Osteoblast (primary cell): ENCODE data around the gene FKBP7. TPM values are rescaled to one million over a fixed set of nuclear protein-coding genes. Genes with fewer than 3 reads are reported as not detected.

Experiments used
- DNase-seq: peaks from one replicate; pipeline ENCODE4 v3.0.0; 2011; ENCODE audit warnings: low spot score, mixed read lengths; ENCODE audit not compliant: insufficient read length; ENCODE audit errors: missing footprints
- H2AFZ ChIP-seq: 2 replicates; pipeline ENCODE4 v1.6.0; 2011; ENCODE audit warnings: mild to moderate bottlenecking, low read length
- H3K27ac ChIP-seq: 2 replicates; pipeline ENCODE4 v1.5.1; 2011; ENCODE audit warnings: mild to moderate bottlenecking, low read depth, low read length, moderate library complexity
- H3K27me3 ChIP-seq: 2 replicates; pipeline ENCODE4 v1.6.0; 2012; ENCODE audit warnings: mild to moderate bottlenecking, control low read depth, inconsistent platforms, low read length, moderate library complexity; ENCODE audit not compliant: insufficient read depth
- H3K36me3 ChIP-seq: 2 replicates; pipeline ENCODE4 v1.5.1; 2011; ENCODE audit warnings: mild to moderate bottlenecking, low read length, control low read depth, moderate library complexity; ENCODE audit not compliant: insufficient read depth
- H3K4me1 ChIP-seq: 2 replicates; pipeline ENCODE4 v1.5.1; 2011; ENCODE audit warnings: mild to moderate bottlenecking, low read length, control low read depth, moderate library complexity; ENCODE audit not compliant: insufficient read depth
- H3K4me2 ChIP-seq: 2 replicates; pipeline ENCODE4 v1.6.0; 2011; ENCODE audit warnings: mild to moderate bottlenecking, low read length; ENCODE audit not compliant: insufficient read depth
- H3K4me3 ChIP-seq: fragments of 200-600 bp; sonication (generic); 3 replicates; pipeline ENCODE4 v1.5.1; 2012; ENCODE audit warnings: mild to moderate bottlenecking, low read length, inconsistent platforms; ENCODE audit not compliant: insufficient read depth
- H3K79me2 ChIP-seq: 2 replicates; pipeline ENCODE4 v1.6.0; 2012; ENCODE audit warnings: mild to moderate bottlenecking, low read length, control low read depth, inconsistent platforms; ENCODE audit not compliant: insufficient read depth
- H3K9me3 ChIP-seq: 2 replicates; pipeline ENCODE4 v1.5.1; 2011; ENCODE audit warnings: low read depth, low read length, control low read depth
- H4K20me1 ChIP-seq: 2 replicates; pipeline ENCODE4 v1.6.0; 2012; ENCODE audit warnings: mild to moderate bottlenecking, low read length, control low read depth; ENCODE audit not compliant: insufficient read depth
- total RNA-seq: library from RNA; depleted of rRNA; stranded (reverse); fragments of >200 nt; gene quantifications from 2 replicates; pipeline ENCODE4 v1.2.3, GENCODE V29; 2012
- TF ChIP-seq, protein P1 (sequence below): IDR thresholded peaks from 2 replicates; pipeline ENCODE4 v1.5.1; 2011; ENCODE audit warnings: mild to moderate bottlenecking, low read depth, low read length, moderate library complexity; ENCODE audit errors: extremely low read depth

FKBP7 gene
- total RNA-seq, 1 donor: 37.6 TPM

DNA sequence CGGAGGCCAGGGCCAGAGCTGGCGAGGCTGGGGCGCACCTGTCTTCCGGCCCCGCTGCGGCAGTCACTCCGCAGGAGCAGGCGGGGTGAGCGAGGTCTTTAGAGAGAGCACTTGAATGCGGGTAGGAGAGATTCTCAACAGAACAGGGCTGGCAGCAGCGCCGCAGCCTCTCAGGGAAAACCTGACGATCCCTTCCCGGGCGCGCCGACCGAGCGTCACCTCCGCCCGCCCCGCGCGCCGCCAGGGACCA is 28.0 kb downstream of the FKBP7 start:
- DNase-seq: no peak
- Histone ChIP-seq H4K20me1 (peaks cover 7% of the 10 kb centered on the region), H3K4me3 (peak overlapping the region; percentile 94), H3K9me3 (no peaks in the 10 kb centered on the region), H3K36me3 (peaks cover 26% of the 10 kb centered on the region), H3K4me1 (peaks cover 17% of the 10 kb centered on the region), H3K27me3 (no peaks in the 10 kb centered on the region), H3K79me2 (peaks cover 43% of the 10 kb centered on the region), H3K27ac (peak overlapping the region; percentile 88), H2AFZ (peak overlapping the region; percentile 69), H3K4me2 (peak overlapping the region; percentile 99)
- TF ChIP-seq, protein P1, sequence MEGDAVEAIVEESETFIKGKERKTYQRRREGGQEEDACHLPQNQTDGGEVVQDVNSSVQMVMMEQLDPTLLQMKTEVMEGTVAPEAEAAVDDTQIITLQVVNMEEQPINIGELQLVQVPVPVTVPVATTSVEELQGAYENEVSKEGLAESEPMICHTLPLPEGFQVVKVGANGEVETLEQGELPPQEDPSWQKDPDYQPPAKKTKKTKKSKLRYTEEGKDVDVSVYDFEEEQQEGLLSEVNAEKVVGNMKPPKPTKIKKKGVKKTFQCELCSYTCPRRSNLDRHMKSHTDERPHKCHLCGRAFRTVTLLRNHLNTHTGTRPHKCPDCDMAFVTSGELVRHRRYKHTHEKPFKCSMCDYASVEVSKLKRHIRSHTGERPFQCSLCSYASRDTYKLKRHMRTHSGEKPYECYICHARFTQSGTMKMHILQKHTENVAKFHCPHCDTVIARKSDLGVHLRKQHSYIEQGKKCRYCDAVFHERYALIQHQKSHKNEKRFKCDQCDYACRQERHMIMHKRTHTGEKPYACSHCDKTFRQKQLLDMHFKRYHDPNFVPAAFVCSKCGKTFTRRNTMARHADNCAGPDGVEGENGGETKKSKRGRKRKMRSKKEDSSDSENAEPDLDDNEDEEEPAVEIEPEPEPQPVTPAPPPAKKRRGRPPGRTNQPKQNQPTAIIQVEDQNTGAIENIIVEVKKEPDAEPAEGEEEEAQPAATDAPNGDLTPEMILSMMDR: no peak

DNA sequence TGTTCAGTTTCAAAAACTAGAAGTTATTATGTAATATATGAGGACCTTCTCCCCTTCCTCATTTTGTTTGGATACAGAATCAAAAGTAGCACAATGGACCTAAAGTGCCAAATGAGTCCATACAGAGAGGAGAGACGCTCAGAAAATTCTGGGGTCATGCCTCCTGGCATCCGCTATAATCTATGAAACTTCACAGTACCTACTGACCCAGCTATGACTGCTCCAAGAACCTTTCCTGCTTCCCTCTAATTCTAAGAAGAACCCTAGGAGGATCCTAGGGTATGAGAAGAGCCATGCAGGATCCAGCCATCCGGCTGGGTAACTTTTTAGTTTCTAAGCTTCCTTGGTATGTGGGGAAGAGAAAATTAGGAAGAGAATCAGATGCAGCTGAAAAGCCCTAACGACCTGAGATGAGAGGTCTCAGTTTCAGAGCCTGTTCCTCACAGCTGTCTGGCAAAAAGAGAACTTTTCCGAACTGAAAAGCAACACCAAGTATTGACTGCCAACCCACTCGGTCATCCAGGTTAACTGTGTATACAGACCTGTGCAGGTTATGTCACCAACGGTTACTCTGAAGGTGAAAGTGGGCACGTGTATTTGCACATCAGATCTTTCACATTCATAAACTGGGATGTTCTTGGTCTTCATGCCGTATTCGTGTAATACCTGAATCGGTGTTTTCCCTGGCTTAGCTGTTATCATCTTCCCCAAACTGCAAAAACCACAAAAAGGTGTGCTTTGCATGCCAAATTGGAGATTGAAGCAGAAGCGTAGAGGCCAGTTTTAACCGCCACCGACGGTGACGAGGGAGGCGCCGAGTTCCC is 28.5 kb downstream of the FKBP7 start:
- DNase-seq: peak; percentile 58
- Histone ChIP-seq H3K79me2 (peaks cover 47% of the 10 kb centered on the region), H4K20me1 (peaks cover 7% of the 10 kb centered on the region), H3K4me2 (peak overlapping the region; percentile 99), H3K9me3 (no peaks in the 10 kb centered on the region), H2AFZ (peak overlapping the region; percentile 69), H3K27ac (peak overlapping the region; percentile 88), H3K4me3 (peak overlapping the region; percentile 94), H3K27me3 (no peaks in the 10 kb centered on the region), H3K36me3 (peaks cover 31% of the 10 kb centered on the region), H3K4me1 (peaks cover 17% of the 10 kb centered on the region)
- TF ChIP-seq, protein P1: no peak

DNA sequence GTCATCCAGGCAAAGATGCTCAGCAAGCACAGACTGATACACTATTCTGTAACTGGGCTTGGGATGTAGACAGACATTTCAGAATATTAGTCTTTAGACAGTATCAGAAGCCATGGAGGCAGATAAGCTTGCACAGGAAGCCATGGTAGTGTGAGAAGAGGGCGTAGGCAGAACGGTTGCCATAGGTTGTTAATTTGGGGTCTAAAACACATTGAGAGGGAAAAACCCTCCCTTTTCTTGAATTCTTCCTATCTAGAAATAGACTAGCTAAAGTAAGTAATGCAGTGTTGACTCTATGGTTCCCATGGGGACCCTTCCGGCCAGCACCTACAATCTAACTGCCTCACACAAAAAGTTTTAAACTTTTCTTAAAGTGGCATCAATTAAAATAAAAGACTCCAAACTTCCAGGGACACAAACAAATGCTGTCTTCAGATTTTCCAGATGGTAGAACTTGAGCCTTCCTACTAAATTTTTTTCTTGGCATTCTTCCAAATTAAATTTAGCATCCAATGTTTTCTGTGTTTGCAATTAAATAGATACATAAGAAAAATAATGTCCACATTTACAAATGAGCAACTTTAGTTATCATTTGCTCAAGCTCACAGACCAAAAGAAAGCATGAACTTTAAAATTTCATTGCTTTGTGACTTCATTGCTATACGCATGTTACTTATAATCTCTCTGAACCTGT is 29.3 kb downstream of the FKBP7 start:
- DNase-seq: no peak
- Histone ChIP-seq H2AFZ (no peak overlapping the region), H3K27ac (peak overlapping the region; percentile 88), H3K4me3 (no peak overlapping the region), H3K79me2 (peaks cover 48% of the 10 kb centered on the region), H4K20me1 (peaks cover 7% of the 10 kb centered on the region), H3K27me3 (no peaks in the 10 kb centered on the region), H3K9me3 (no peaks in the 10 kb centered on the region), H3K4me1 (peaks cover 17% of the 10 kb centered on the region), H3K4me2 (peak overlapping the region; percentile 99), H3K36me3 (peaks cover 38% of the 10 kb centered on the region)
- TF ChIP-seq, protein P1: no peak

DNA sequence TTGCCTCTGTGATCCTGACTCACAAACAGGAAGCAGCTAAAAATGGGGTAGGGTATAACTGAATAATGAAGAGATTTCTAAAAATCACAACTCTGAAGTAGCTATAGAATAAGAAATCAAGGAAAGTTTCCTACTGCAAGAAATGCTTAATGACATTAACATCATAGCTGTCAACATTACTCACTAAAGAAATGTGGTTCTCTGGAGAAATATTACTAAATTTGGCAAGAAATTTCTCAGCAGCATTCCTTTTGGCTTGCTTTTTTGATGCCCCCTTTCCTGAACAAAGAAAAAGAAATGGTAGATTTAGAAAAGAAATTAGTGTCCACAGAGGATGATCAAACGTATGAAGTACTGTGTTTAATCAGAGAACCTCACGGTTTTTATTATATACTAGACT is 37.0 kb downstream of the FKBP7 start:
- TF ChIP-seq, protein P1: no peak
- no peak overlapping the region for H2AFZ ChIP-seq
- H3K4me1 ChIP-seq: no peaks in the 10 kb centered on the region
- peak overlapping the region; percentile 1 for H3K27ac ChIP-seq
- no peaks in the 10 kb centered on the region for H4K20me1 ChIP-seq
- peaks cover 67% of the 10 kb centered on the region for H3K36me3 ChIP-seq
- no peak overlapping the region for H3K4me3 ChIP-seq
- no peaks in the 10 kb centered on the region for H3K9me3 ChIP-seq
- DNase-seq: no peak
- no peak overlapping the region for H3K4me2 ChIP-seq
- no peaks in the 10 kb centered on the region for H3K27me3 ChIP-seq
- peaks cover 15% of the 10 kb centered on the region for H3K79me2 ChIP-seq
